GM21360 (cell line): ENCODE data around the gene JTB.

Source experiments
- ATAC-seq: cut with Tn5 transposase; IDR thresholded peaks from one replicate; pipeline ENCODE4 v1.9.1; 2021; ENCODE audit warnings: mild to moderate bottlenecking, moderate library complexity; ENCODE audit not compliant: unreplicated experiment

The JTB gene

DNA sequence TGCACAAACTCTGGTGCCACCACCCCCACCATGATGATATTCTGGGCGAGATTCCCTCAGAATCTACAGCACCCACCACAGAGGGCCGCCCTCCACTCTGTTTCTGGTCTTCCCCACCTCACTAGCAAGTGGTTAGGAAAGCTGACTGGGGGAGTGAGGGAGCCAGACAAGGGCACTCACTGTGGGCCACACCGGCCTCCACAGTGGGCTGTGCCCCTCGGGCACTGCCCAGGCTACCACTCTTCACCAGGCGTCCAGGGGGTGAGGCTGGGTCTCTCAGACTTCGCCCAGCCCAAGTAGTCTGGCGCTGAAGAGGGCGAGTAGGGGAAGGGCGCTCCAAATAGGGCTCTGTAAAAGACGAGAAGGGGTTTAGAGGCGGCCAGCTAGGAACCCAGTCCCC lies 43.5 kb downstream of the JTB start:
- no peak for ATAC-seq

DNA sequence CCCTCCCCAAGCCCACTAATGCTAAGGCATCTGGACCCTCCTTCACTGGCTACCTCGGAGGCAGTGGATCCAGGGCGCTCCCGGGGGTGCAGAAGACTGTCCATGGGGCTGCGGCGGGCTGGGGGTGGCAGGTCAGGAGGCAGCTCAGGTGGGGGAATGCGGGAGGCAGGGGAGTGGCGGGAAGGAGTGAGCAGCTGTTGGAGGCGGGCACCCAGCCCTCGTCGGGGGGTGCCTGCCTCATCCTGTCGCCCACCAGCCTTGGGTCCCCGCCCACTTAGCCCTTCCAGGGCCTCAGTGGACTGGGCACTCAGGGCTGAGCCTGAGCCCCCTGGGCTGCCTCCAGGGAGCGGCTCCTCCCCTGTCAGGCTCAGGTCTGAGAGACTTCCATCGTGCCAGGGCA lies 44.0 kb downstream of the JTB start:
- no peak for ATAC-seq

DNA sequence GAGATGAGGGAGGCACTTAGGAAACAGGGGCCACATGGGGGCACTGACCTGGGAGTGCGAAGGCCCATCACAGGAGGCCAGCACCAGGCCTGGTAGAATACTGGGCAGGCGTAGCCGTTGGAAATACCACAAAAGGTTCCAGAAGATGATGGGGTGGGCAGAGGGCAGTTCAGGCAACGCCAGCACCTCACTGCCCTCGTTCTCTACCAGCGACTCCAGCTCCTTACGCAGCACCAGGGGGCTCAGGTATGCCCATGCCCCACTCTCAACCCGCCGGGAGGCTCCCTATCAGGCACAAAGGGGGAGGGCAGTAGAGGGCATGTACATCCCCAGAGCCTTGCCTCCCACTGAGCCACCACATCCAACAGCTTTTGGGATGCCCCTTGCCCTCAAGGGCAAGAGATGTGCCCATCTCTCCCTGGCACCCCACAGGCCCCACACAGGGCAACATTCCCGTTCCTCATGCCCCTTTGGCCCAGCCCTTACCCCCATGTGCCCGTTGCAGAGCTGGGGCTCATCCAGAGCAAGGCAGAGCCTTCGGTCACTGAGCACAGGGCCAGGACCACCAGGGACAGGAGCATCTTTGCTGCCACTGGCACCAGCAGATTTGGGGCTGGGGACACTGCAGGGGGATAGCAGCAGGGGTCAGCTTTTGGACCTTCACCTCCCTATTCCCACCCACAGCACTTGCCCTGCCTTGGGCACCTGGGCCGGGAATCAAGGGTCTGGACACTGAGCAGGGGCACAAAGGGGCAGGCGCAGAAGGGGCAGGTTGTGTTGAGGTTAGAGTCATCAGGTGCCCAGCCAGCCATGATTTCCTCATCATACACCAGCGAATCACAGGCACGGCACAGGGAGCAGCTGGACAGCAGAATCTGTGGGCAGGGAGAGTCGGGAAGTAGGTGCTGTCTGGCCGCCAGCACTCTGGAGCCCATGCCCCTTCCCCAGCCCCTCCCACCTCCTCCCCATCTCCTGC lies 45.0 kb downstream of the JTB start:
- no peak for ATAC-seq

DNA sequence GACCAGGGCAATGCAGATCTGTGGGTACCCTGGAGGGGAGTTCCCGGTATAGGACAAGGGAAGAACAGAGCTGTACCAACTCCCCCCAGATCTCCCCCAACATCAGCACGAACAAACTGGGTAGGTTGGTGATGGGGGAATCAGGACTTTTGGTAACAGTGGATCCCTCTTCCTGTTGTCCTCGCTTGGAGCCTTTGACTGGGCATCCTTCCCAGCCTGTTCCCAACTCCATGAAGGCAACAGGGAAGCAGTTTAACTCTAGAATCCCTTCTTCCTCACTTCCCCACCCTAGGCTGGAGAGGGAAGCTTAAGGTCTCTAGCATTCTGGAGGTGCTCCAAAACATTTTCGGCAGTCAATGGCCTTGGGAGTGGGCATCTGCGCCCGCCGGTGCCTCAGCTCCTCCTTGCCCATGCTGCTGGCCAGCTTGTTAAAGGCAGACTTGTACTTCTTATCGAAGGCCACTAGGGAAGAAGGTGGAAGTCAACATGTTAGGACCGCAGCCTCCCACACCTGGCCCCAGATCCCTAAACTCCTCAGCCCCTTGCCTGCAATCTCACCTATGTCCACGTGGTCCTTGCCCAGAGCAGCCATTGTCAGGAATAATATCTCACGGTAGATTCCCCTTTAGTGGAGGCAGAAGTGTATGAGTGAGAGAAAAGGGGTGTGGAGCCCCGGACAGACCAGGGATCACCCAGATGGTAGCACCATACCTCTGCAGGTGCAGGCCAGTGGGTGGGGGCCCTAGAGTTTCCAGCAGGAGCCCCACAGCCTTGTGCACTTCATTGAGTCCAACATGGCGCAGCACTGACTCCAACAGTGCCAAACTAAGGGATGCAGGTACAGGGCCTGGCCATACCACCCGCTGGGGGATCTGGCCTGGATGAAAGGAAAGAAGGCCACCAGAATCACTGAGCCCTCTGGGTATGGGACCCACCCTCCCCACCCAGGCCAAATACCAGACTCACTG lies 47.2 kb downstream of the JTB start:
- no peak for ATAC-seq

DNA sequence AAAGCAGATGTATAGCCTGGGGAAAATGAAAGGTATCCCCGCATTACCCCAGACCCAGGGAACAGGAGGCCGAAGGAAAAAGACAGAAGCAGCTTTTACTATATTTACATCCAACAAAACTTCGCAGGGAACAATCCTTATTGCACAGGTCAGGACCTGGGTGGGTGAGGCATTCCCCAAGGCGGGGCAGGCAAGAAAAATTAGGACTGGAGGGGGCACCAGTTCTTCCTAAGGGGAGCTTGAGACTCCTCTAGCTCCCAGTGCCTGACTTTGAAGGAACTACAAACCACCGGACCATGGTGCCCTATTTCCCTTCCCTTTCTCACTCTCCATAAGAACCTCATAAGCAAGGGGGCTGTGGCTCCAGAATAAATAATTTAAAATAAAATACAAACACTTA lies 48.0 kb downstream of the JTB start:
- ATAC-seq = no peak

DNA sequence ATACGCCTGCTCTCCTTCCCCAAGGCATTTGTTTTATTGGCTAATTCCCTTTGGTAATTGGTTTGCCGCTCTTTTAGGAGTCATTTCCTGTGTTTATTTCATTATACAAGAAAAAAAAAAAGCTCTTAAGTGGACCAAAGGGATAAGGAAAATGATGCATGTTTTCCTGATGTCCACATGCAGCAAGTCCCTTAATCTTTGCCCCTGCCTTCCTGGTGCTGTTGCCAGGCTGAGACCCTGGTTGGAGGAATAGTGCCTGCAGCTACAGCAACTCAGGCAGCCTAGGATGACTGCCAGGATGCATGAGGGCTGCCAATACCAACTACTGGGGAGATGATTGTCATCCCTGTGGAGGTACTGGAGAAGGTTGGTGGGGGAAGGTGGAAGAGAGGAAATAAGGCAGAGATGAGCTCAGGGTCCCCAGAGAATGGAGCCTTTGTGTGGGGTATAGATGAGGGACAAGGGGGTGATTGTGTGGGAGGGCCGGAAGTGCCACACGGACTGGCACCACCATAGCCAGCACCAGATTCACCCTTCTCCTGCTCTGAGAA lies 48.6 kb downstream of the JTB start:
- ATAC-seq = no peak

DNA sequence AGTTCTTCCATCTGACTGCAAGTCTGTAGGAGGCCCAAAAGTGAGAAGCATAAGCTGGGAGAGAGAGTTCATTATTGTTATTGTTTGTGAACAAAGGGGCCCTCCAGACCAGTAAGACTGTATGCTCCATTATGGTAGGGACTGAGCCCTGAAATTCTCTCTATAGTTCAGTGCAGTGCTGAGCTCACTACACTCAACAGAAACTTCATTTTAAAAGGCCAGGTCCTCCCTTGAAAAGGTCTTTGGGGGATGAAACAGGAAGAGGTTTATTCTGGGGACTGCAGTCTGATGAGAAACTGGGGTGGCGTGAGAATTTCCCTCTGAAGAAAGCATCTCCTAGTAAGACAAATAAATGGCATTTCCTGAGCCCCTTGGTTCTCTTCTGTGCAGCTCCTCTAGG lies 49.2 kb downstream of the JTB start:
- no peak for ATAC-seq

DNA sequence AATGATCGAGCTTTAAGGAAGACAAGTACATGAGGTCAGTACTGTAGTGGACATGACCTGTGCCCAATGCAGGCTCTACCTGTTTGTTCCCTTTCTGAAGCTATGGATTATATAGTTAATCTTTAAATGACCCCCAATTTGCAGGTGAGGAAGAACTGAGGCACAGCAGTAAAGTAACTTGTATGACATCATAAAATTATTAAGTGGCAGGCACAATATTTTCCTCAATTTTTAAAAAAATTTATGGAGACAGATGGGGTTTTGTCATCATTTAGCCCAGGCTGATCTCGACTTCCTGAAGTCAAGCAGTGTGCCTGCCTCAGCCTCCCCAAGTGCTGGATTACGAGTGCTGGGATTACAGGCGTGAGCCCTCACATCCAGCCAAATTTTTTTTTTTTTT lies 51.1 kb downstream of the JTB start:
- ATAC-seq = no peak
